ENCODE measurements around the gene FAM81B.

The FAM81B gene

DNA sequence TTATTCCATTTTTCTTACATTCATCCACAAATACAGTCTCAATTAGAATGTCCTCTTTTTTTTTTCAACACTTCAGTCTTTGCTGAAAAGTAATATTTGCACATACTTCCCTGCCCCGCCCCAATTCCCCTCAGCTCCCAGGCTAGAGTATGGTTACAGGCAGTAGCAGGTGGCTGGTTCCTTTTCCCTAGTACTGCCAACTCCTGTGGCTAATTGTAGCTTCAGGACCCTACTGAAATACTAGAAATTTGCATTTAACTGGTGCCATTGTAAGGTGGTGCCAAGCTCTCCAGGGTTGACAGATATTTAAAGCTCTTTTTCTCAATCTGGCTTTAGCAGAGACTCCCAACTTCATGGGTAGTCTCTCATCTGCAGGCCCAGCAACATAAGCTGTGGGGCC, 80.3 kb downstream of the FAM81B start:
- Histone ChIP-seq H3K4me1 (ENCODE audit: control insufficient read depth, insufficient read depth, low read length) (no peaks in the 10 kb centered on the region; the same call in 1 of the 2 replicates), H3K9ac (ENCODE audit: low read depth, low read length) (no peak overlapping the region), H3K36me3 (ENCODE audit: control insufficient read depth, insufficient read depth, low read length) (peaks cover 46% of the 10 kb centered on the region), H3K9me3 (ENCODE audit: control insufficient read depth, insufficient read depth, low read length) (no peaks in the 10 kb centered on the region), H3K27me3 (ENCODE audit: control insufficient read depth, insufficient read depth, low read length) (no peaks in the 10 kb centered on the region), H3K27ac (ENCODE audit: low read depth, low read length) (peak overlapping the region; percentile 12), H3K4me3 (ENCODE audit: low read depth, low read length) (no peak overlapping the region)

GRCh38 chr5:95471942-95472341, 80.8 kb downstream of the FAM81B start:
- Histone ChIP-seq H3K27me3 (ENCODE audit: control insufficient read depth, insufficient read depth, low read length) (no peaks in the 10 kb centered on the region), H3K4me1 (ENCODE audit: control insufficient read depth, insufficient read depth, low read length) (no peaks in the 10 kb centered on the region; the same call in 1 of the 2 replicates), H3K27ac (ENCODE audit: low read depth, low read length) (no peak overlapping the region), H3K36me3 (ENCODE audit: control insufficient read depth, insufficient read depth, low read length) (peaks cover 45% of the 10 kb centered on the region), H3K9ac (ENCODE audit: low read depth, low read length) (no peak overlapping the region), H3K4me3 (ENCODE audit: low read depth, low read length) (no peak overlapping the region), H3K9me3 (ENCODE audit: control insufficient read depth, insufficient read depth, low read length) (no peaks in the 10 kb centered on the region)

DNA sequence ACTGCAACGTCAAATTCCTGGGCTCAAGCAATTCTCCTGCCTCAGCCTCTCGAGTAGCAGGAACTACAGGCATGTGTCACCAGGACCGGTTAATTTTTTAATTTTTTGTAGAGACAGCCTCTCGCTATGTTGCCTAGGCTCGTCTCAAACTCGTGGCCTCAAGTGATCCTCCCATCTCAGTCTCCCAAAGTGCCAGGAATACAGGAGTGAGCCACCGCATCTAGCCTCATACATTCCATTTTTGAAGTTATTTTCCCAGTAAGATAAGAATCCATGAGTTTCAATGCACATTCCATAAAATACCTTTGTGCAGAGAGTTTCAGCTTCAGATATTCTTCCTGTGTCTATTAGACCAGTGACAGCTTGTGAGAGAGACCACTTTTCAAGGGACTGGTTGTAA, 93.3 kb downstream of the FAM81B start:
- H3K36me3 ChIP-seq (ENCODE audit: control insufficient read depth, insufficient read depth, low read length): peaks cover 80% of the 10 kb centered on the region
- no peaks in the 10 kb centered on the region for H3K27me3 ChIP-seq (ENCODE audit: control insufficient read depth, insufficient read depth, low read length)
- no peaks in the 10 kb centered on the region; the same call in 1 of the 2 replicates for H3K9me3 ChIP-seq (ENCODE audit: control insufficient read depth, insufficient read depth, low read length)
- no peak overlapping the region for H3K27ac ChIP-seq (ENCODE audit: low read depth, low read length)
- H3K9ac ChIP-seq (ENCODE audit: low read depth, low read length): no peak overlapping the region
- H3K4me3 ChIP-seq (ENCODE audit: low read depth, low read length): no peak overlapping the region
- peaks cover 7% of the 10 kb centered on the region for H3K4me1 ChIP-seq (ENCODE audit: control insufficient read depth, insufficient read depth, low read length)

- Histone ChIP-seq H3K9ac (ENCODE audit: low read depth, low read length) (no peak overlapping the region), H3K4me1 (ENCODE audit: control insufficient read depth, insufficient read depth, low read length) (peaks cover 7% of the 10 kb centered on the region), H3K9me3 (ENCODE audit: control insufficient read depth, insufficient read depth, low read length) (no peaks in the 10 kb centered on the region; the same call in 1 of the 2 replicates), H3K27ac (ENCODE audit: low read depth, low read length) (no peak overlapping the region), H3K4me3 (ENCODE audit: low read depth, low read length) (no peak overlapping the region), H3K36me3 (ENCODE audit: control insufficient read depth, insufficient read depth, low read length) (peaks cover 88% of the 10 kb centered on the region), H3K27me3 (ENCODE audit: control insufficient read depth, insufficient read depth, low read length) (no peaks in the 10 kb centered on the region)
Measured at GRCh38 chr5:95486191-95486590, 95.0 kb downstream of the FAM81B start.

GRCh38 chr5:95487880-95488279, 96.7 kb downstream of the FAM81B start:
- H3K27ac ChIP-seq (ENCODE audit: low read depth, low read length): no peak overlapping the region
- no peaks in the 10 kb centered on the region for H3K9me3 ChIP-seq (ENCODE audit: control insufficient read depth, insufficient read depth, low read length)
- H3K27me3 ChIP-seq (ENCODE audit: control insufficient read depth, insufficient read depth, low read length): no peaks in the 10 kb centered on the region
- no peak overlapping the region for H3K9ac ChIP-seq (ENCODE audit: low read depth, low read length)
- peaks cover 7% of the 10 kb centered on the region for H3K4me1 ChIP-seq (ENCODE audit: control insufficient read depth, insufficient read depth, low read length)
- no peak overlapping the region for H3K4me3 ChIP-seq (ENCODE audit: low read depth, low read length)
- H3K36me3 ChIP-seq (ENCODE audit: control insufficient read depth, insufficient read depth, low read length): peaks cover 78% of the 10 kb centered on the region
